AG04450 (cell line): ENCODE measurements around the gene CD79B. TPM values are rescaled to one million over a fixed set of nuclear protein-coding genes. Genes with fewer than 3 reads are reported as not detected.

Source experiments
- CTCF ChIA-PET: fragments of 300-600, 350-600 bp; formaldehyde crosslinking; extraction: SDS; loops from one replicate; lab custom pipeline; 2022; ENCODE audit warnings: antibody characterized with exemption, inconsistent platforms; lab: Charles Lee
- POLR2A ChIA-PET: fragments of 350-600 bp; formaldehyde crosslinking; extraction: SDS; loops from one replicate; lab custom pipeline; 2021; ENCODE audit warnings: antibody characterized with exemption, inconsistent platforms; lab: Yijun Ruan, JAX
- DNase-seq: peaks from one replicate; pipeline ENCODE4 v3.0.0-alpha.2; 2011; ENCODE audit warnings: low read depth, low spot score
- H3K27ac ChIP-seq: one replicate; pipeline ENCODE4 v1.5.1; 2012; ENCODE audit warnings: low read depth, low read length, control low read depth
- H3K27me3 ChIP-seq: one replicate; pipeline ENCODE4 v1.6.0; 2012; ENCODE audit warnings: low read length; ENCODE audit not compliant: control insufficient read depth, insufficient read depth
- H3K4me3 ChIP-seq: 2 replicates; pipeline ENCODE4 v1.5.1; 2011; ENCODE audit warnings: mild to moderate bottlenecking, low read depth, low read length, control low read depth
- H3K9me3 ChIP-seq: 2 replicates; pipeline ENCODE4 v1.5.1; 2012; ENCODE audit warnings: low read length; ENCODE audit not compliant: control insufficient read depth, insufficient read depth
- CTCF ChIP-seq: IDR thresholded peaks from 2 replicates; pipeline ENCODE4 v1.5.1; 2011; ENCODE audit warnings: low read depth, low read length, control low read depth, inconsistent platforms
- polyA plus RNA-seq: library from polyadenylated mRNA; depleted of rRNA; stranded (reverse); fragments of >200 nt; gene quantifications from 2 replicates; pipeline ENCODE4 v1.2.3, GENCODE V29; 2011

Gene CD79B
- polyA plus RNA-seq, 1 experiment, result not detected

GRCh38 chr17:63937920-63938319, 5.8 kb upstream of the CD79B start:
- POLR2A ChIA-PET, result no interaction called here
- CTCF ChIA-PET, result interaction anchor here (1.1 kb wide), 1 partner anchor 53 kb away, joined by 3 read pairs; no protein-coding TSS in a partner anchor

GRCh38 chr17:63937319-63937718, 5.2 kb upstream of the CD79B start:
- Histone ChIP-seq H3K9me3 (peaks cover 3% of the 10 kb centered on the region; the same call in 1 of the 2 replicates), H3K27me3 (peaks cover 22% of the 10 kb centered on the region), H3K27ac (no peak overlapping the region), H3K4me3 (no peak overlapping the region)
- CTCF ChIA-PET, result interaction anchor here (1.1 to 5.2 kb wide), 2 partner anchors 9 to 53 kb away, joined by 3 to 32 read pairs; no protein-coding TSS in a partner anchor
- POLR2A ChIA-PET, result interaction anchor here (0.7 kb wide), 1 partner anchor 31 kb away, joined by 3 read pairs; no protein-coding TSS in a partner anchor
- no peak for DNase-seq
- no peak for TF ChIP-seq CTCF

More at GRCh38 chr17:63937920-63938319, 5.8 kb upstream of the CD79B start:
- Histone ChIP-seq H3K27ac (no peak overlapping the region), H3K9me3 (peaks cover 3% of the 10 kb centered on the region; the same call in 1 of the 2 replicates), H3K4me3 (no peak overlapping the region), H3K27me3 (peaks cover 24% of the 10 kb centered on the region)
- DNase-seq, result no peak
- no peak for TF ChIP-seq CTCF

DNA sequence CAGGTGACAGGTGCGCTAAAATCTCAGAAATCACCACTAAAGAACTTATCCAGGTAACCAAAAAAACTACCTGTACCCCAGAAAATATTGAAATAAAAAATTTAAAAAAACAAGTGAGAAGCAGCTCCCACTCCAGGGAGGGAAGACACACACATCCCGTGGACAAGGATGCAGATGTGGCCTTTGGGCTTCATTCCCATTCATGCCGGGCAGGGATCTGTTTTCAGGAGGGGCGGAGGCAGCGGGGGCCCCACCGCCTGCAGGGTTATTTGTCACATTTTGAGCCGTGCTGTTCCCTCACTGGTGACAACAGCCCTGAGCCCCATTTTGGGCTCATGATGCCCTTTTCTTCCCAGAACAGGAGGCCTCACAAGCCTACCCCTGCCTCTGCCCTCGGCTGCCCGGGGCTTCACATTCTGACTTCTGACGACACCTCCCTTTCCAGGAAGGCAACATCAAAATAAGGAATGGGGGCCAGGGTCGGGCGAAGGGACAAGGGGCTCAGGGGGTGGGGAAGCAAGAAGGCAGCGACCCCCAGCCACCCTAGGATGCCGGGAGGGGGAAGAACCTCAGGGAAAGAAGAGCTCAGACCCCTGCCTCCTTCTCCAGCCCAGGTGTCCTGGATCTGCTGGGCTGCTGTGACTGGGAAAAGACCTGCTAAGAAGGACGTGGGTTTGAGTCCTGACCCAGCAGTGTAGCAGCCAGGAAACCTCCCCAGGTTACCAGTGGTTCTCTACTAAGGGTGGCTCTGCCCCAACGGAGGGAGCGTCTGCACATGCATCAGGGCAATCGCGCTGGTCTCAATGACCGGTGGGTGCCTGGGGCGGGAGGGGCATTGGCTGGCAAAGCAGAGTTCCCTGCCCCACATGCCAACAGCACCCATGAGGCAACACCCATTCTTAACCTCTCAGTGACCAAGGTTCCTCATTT, 2.3 kb upstream of the CD79B start:
- Histone ChIP-seq H3K4me3 (no peak overlapping the region), H3K27me3 (peaks cover 22% of the 10 kb centered on the region), H3K27ac (no peak overlapping the region), H3K9me3 (no peaks in the 10 kb centered on the region; the same call in 1 of the 2 replicates)
- DNase-seq, result no peak
- ChIA-PET POLR2A (no interaction called here), CTCF (interaction anchor here (1.2 to 5.2 kb wide), 2 partner anchors 12 to 94 kb away, joined by 3 to 32 read pairs; no protein-coding TSS in a partner anchor)
- TF ChIP-seq CTCF, result no peak

GRCh38 chr17:63933598-63933997, 1.5 kb upstream of the CD79B start:
- no peaks in the 10 kb centered on the region; the same call in 1 of the 2 replicates for H3K9me3 ChIP-seq
- DNase-seq, result no peak
- ChIA-PET POLR2A (no interaction called here), CTCF (interaction anchor here (1.2 to 5.2 kb wide), 3 partner anchors 13 to 95 kb away, joined by 3 to 32 read pairs (median 14); partner anchors contain the start of gene GH1)
- no peak for TF ChIP-seq CTCF
- no peak overlapping the region for H3K27ac ChIP-seq
- peaks cover 22% of the 10 kb centered on the region for H3K27me3 ChIP-seq
- H3K4me3 ChIP-seq, result no peak overlapping the region

GRCh38 chr17:63932721-63933120, 590 bp upstream of the CD79B start:
- ChIA-PET CTCF (interaction anchor here (2.8 to 5.2 kb wide), 2 partner anchors 13 to 14 kb away, joined by 14 to 32 read pairs; partner anchors contain the start of gene GH1), POLR2A (no interaction called here)
- H3K27me3 ChIP-seq, result peaks cover 24% of the 10 kb centered on the region

More at GRCh38 chr17:63932721-63933120, 590 bp upstream of the CD79B start:
- Histone ChIP-seq H3K27ac (no peak overlapping the region), H3K4me3 (no peak overlapping the region), H3K9me3 (no peaks in the 10 kb centered on the region)
- DNase-seq, result no peak
- no peak for TF ChIP-seq CTCF
